Stimulated activated CD8-positive, alpha-beta memory T cell treated with anti-CD3 and anti-CD28 coated beads, Interleukin-15, amount 100 ng/mL, for 24 hours (primary cell): Measurements from ENCODE around the gene SIPA1L3.
"Not testable (repeated sequence)": the region's sequence is repeated elsewhere in the genome, so short reads cannot be mapped to it uniquely, and the experiment has no call there.

ENCODE experiments used
- DNase-seq: peaks from one replicate; pipeline ENCODE4 v3.0.0-alpha.2; 2020; ENCODE audit warnings: low read depth

Gene SIPA1L3

GRCh38 chr19:37920591-37921450, 13.8 kb downstream of the SIPA1L3 start:
- no peak for DNase-seq

- not testable (repeated sequence) for DNase-seq
Measured at GRCh38 chr19:37924573-37924972, 17.6 kb downstream of the SIPA1L3 start.

- DNase-seq, result no peak
Measured at GRCh38 chr19:37925212-37925611, 18.2 kb downstream of the SIPA1L3 start.

- DNase-seq, result no peak
Measured at GRCh38 chr19:37926255-37926654, 19.2 kb downstream of the SIPA1L3 start.

- DNase-seq, result no peak
Measured at GRCh38 chr19:37926711-37927110, 19.7 kb downstream of the SIPA1L3 start.

GRCh38 chr19:37928527-37929286, 21.7 kb downstream of the SIPA1L3 start:
- no peak for DNase-seq

GRCh38 chr19:37929355-37929923, 22.4 kb downstream of the SIPA1L3 start:
- DNase-seq, result no peak

GRCh38 chr19:37930416-37930815, 23.4 kb downstream of the SIPA1L3 start:
- no peak for DNase-seq

- DNase-seq, result no peak
Measured at GRCh38 chr19:37931881-37932655, 25.1 kb downstream of the SIPA1L3 start.

GRCh38 chr19:37932985-37933936, 26.3 kb downstream of the SIPA1L3 start:
- no peak for DNase-seq

GRCh38 chr19:37933937-37934358, 26.9 kb downstream of the SIPA1L3 start:
- DNase-seq, result no peak

GRCh38 chr19:37935341-37935740, 28.3 kb downstream of the SIPA1L3 start:
- no peak for DNase-seq

GRCh38 chr19:37936166-37936565, 29.2 kb downstream of the SIPA1L3 start:
- DNase-seq, result no peak

- no peak for DNase-seq
Measured at GRCh38 chr19:37936886-37937285, 29.9 kb downstream of the SIPA1L3 start.

- DNase-seq, result no peak
Measured at GRCh38 chr19:37938353-37938752, 31.3 kb downstream of the SIPA1L3 start.

GRCh38 chr19:37941782-37942515, 34.9 kb downstream of the SIPA1L3 start:
- DNase-seq, result no peak

- no peak for DNase-seq
Measured at GRCh38 chr19:37942516-37942902, 35.5 kb downstream of the SIPA1L3 start.

GRCh38 chr19:37943480-37943879, 36.5 kb downstream of the SIPA1L3 start:
- no peak for DNase-seq

GRCh38 chr19:37946132-37946531, 39.1 kb downstream of the SIPA1L3 start:
- no peak for DNase-seq

- DNase-seq, result no peak
Measured at GRCh38 chr19:37947778-37948177, 40.8 kb downstream of the SIPA1L3 start.
